Posterior vena cava (tissue), 2 donors: ENCODE measurements around the gene MYG1. TPM values are rescaled to one million over a fixed set of nuclear protein-coding genes. Genes with fewer than 3 reads are reported as not detected.
"Not testable (repeated sequence)": the region's sequence is repeated elsewhere in the genome, so short reads cannot be mapped to it uniquely, and the experiment has no call there.

Experiments used
- DNase-seq: peaks from one replicate; pipeline ENCODE4 v3.0.0-alpha.2; 2020; ENCODE audit warnings: low spot score
- intact Hi-C, 2 donors: fragments of 100-400 bp; cut with DNase I; formaldehyde crosslinking; loops; one replicate each; pipeline versions ENCODE4 v1.14.1 to v1.14.2; 2022 to 2023
- total RNA-seq, 2 donors: library from RNA; stranded (reverse); fragmentation: NEBNext Ultra II Directional; extraction: Animal tissue kit (Norgen Biotek cat#: 25700); gene quantifications; one replicate each; pipeline ENCODE4 v1.2.1, GENCODE V29; 2021
- donor health status: DM: yes; HTN: yes; CAD: no.
- donor health status: DM: yes; HTN: yes; CAD: no.

MYG1 gene
- total RNA-seq, 2 donors from 2014 or later, result 35.6 to 37.8 TPM

DNA sequence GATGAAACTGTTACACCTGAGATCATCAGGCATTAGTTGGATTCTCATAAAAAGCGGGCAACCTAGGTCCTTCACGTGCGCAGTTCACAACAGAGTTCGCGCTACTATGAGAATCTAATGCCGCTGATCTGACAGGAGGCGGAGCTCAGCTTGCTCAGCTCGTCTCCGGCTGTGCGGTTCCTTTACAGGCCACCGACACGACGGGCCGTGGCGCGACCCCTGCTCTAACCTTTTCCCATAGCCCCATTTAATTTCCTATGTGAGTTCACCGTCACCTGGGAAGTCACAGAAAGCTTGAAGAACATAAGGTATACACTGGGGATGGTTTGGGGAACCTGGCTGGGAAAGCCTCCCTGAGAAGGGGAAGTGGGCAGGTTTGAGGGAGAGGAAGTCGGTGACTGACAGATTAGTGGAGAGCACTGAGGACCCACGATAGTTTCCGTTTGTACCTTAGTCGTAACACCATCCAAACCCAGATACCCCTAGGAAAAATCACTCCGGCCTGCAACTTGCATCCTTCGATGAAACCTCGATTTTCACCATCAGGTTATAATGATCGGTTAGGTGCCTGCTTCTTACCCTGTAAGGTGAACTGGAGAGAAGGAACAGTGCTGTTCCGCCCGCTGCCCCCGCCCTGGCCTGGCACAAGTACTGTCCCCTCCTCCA lies 24.8 kb downstream of the MYG1 start:
- intact Hi-C loops, result no loop called here
- no peak for DNase-seq

- peak; percentile 98 for DNase-seq
- intact Hi-C loops, result no loop called here
Observed at GRCh38 chr12:53324779-53325510, 25.4 kb downstream of the MYG1 start.

- DNase-seq, result no peak
- intact Hi-C loops, result no loop called here
Observed at GRCh38 chr12:53325511-53326061, 26.1 kb downstream of the MYG1 start.

GRCh38 chr12:53326460-53327185 lies 27.1 kb downstream of the MYG1 start:
- DNase-seq, result no peak
- intact Hi-C loops, result no loop called here

DNA sequence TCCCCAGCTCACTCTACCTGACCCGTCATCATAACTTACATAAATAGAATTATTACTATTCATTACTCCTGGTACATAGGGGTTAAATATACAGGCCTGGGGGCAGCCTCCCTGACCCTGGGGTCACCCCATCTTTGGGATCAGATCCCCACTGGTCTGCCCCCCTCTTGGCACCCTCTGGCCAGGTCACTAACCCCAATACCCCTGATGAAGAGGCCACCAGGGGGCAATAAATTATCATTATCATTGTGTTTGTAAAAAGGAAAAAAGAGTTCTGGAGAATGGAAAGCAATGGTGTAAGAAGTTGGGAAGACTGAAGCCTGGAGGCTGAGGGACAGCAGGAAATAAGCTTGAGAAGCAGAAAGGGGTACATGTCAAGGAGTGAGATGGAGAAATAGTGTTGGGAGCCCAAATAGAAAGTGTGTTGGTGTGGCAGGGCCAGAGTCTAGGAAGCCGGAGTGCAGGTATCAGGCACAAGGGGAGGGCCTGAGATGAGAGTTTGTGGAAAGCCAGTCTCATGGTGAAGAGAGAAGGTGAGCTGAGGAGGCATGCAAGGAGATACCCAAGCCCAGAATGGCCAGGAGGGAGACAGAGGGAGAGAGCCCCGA lies 28.0 kb downstream of the MYG1 start:
- intact Hi-C loops, result no loop called here
- DNase-seq, result no peak

DNA sequence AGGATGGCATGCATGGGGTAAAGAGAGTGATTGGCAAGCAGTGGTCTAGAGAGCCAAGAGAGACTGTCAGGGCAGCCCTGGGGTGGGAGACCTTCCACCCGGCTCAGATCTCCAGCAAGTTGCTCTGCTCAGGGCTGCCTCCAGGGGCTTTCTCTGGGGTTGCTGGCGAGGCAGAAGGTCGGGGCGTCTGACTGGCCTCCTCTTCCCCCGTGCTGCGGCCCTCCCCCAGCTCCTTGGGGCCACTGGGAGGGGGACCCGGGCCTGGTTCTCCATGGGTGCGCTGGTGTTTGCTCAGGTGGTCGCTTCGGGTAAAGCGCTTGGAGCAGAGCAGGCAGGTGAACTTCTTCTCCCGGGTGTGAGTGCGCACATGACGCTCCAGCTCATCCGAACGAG lies 28.5 kb downstream of the MYG1 start:
- intact Hi-C loops, result no loop called here
- DNase-seq, result no peak

DNA sequence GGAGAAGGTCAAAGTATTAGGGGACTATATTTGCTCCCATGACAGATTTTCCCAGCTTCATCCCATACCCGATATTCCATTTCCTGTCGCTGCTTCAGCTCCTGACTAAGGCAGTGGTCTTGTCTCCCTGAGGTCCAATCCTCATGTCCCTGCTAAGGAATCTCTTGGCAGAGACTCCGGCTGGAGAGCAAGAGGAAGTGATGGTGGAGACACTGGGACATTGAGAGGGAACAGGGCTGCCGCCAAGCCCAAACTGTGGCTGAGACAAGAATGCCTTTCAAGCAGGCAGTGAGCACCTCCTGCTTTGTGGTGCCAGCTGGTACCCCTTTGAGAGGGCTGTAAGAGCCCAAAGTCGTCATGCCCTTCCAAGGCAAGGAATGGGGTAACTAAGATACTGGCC lies 31.2 kb downstream of the MYG1 start:
- DNase-seq, result no peak
- intact Hi-C loops, result no loop called here

DNA sequence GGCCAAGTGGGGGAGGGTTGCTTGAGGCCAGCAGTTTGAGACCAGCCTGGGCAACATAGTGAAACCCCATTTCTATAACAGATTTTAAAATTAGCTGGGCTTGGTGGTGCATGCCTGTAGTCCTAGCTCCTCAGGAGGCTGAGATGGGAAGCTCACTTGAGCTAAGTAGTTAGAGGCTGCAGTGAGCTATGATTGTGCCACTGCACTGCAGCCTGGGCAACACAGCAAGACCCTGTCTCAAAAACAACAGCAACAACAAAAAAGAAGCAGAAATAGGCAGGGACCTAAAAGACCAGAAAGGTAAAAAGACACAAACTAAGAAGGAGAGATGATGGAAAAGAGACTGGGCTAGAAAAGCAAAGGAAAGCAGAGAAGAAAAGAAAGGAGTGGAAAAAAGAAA lies 32.8 kb downstream of the MYG1 start:
- not testable (repeated sequence) for DNase-seq

DNA sequence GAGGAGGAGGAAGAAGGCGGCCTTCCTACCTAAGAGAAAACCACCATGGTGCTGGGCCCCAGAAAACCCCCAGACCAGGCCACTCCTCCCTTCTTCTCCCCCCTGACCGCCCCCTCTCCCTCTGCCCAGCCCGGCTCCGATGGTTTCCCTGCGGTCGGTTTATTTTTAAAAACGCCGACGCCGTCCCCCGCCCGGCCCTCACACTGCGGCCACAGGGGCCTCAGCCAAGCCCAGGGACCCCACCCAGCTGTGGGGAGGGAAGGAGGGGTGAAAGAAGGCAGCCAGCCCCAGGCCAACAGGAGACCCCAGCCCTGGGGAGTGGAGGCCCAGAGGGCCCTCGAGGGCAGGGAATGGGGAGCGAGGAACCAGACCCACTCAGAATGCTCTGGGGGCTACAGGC lies 33.2 kb downstream of the MYG1 start:
- intact Hi-C loops, result no loop called here

More for the DNA sequence above, 32.8 kb downstream of the MYG1 start:
- intact Hi-C loops, result not testable (repeated sequence)

GRCh38 chr12:53333289-53333688 lies 33.8 kb downstream of the MYG1 start:
- intact Hi-C loops, result no loop called here
- no peak for DNase-seq

More for the DNA sequence above, 33.2 kb downstream of the MYG1 start:
- DNase-seq, result no peak

- intact Hi-C loops, result no loop called here
- no peak for DNase-seq
Observed at GRCh38 chr12:53333845-53334244, 34.4 kb downstream of the MYG1 start.

DNA sequence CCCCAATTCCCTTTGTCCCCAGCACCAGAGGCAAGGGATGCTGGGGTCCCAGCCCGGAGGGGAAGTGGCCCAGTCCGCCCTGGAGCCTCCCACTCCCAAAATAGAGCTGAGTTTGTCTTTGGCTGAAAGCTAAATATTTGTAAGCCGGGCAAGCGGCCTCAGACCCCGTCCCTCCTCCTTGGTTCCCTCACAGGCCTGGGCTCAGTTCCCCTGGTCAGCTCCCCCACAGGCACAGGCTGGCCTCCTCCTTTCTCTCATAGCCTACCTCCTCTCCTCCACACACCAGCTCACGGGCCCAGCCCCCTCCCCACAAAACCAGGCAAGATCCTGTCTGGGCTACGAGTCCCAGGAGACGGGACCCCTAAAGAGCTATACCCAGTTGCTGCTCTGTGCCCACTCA lies 35.3 kb downstream of the MYG1 start:
- intact Hi-C loops, result no loop called here

GRCh38 chr12:53336181-53336681 lies 36.7 kb downstream of the MYG1 start, which contains the start of gene SP7:
TSS of gene SP7 (minus strand) at chr12:53336354. CDS start at chr12:53335646, 708 bp downstream.
- intact Hi-C loops, result no loop called here
- no peak for DNase-seq

More for the DNA sequence above, 35.3 kb downstream of the MYG1 start:
- DNase-seq, result no peak

DNA sequence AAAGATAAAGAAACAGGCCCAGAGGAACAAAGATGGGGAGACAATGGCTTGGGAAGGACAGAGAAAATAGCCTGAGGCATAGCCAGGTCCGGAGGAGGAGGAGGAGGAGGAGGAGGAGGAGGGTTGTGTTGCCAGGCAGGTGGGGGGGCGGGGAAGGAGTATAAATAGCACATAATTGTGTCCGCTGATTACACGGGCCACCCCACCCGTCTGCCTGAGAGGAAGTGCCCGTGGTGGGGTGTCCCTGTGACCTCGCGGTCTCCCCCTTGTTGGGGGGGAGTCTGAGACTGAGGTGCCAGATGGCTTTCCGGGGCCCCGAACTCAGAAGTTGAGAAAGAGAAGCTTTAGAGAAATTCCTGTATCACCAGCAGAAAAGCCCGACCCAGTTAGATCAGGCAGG lies 38.5 kb downstream of the MYG1 start:
- no peak for DNase-seq
- intact Hi-C loops, result no loop called here

DNA sequence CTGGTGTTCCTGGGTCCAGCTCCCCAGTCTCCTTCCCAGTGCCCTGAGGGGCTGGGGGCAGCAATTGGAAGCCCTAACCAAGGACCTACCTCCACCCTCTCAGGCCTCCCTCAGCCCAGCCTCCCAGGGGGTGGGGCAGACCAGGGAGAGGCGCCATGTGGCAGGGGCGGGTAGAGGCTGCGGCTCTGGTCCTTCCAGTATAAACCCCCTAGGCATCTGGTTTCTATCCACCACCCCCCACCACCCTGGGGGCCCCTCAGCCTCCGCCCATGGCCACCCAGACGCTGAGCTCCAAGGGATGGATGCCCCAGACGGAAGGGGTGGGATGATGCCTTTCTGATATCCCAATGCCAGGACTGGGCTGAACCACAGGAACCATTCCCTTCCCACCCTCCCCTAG lies 39.4 kb downstream of the MYG1 start:
- intact Hi-C loops, result no loop called here

GRCh38 chr12:53340398-53340797 lies 40.9 kb downstream of the MYG1 start:
- intact Hi-C loops, result loop anchor here (10.0 kb wide), 1 partner anchor 164 kb away; the partner anchor contains the start of genes NPFF (in 2 of the 2) and TARBP2 (in 2 of the 2)
- DNase-seq, result no peak

More for the DNA sequence above, 39.4 kb downstream of the MYG1 start:
- DNase-seq, result no peak

GRCh38 chr12:53343449-53343848 lies 44.0 kb downstream of the MYG1 start:
- DNase-seq, result no peak
- intact Hi-C loops, result loop anchor here (10.0 kb wide), 1 partner anchor 161 kb away; the partner anchor contains the start of genes NPFF (in 2 of the 2) and TARBP2 (in 2 of the 2)

- intact Hi-C loops, result loop anchor here (10.0 kb wide), 1 partner anchor 161 kb away; the partner anchor contains the start of genes NPFF (in 2 of the 2) and TARBP2 (in 2 of the 2)
- DNase-seq, result no peak
Observed at GRCh38 chr12:53343969-53344368, 44.5 kb downstream of the MYG1 start.

DNA sequence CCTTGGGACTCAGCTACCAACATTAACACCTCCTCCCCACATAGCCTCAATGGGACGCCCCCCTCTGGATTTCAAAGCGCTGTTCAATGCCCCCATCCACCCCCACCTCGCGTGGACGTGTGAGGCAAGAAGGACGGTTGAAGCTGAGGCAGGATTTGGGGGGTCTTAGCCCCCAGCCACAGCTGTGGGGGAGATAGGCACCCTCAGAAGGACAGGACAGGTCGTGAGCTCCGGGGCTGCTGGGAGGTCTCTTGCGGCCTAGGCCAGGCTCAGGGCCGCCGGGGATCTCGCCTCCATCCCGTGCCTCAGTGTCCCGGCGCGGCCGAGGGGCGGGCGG lies 45.0 kb downstream of the MYG1 start:
- intact Hi-C loops, result loop anchor here (10.0 kb wide), 1 partner anchor 160 kb away; the partner anchor contains the start of genes NPFF (in 2 of the 2) and TARBP2 (in 2 of the 2)
- no peak for DNase-seq
